Left ventricle myocardium inferior (tissue), 1 donor: ENCODE results near the gene MINPP1. TPM values are rescaled to one million over a fixed set of nuclear protein-coding genes. Genes with fewer than 3 reads are reported as not detected.

ENCODE experiments used
- DNase-seq: peaks from one replicate; pipeline ENCODE4 v3.0.0-alpha.2; 2020
- H3K27ac ChIP-seq: fragments of 200-600 bp; replicated peaks from 2 replicates; pipeline ENCODE4 v1.8.0; 2021
- H3K27me3 ChIP-seq: fragments of 200-600 bp; 2 replicates; pipeline ENCODE4 v1.8.0; 2021; ENCODE audit warnings: low read depth
- H3K36me3 ChIP-seq: fragments of 200-600 bp; 2 replicates; pipeline ENCODE4 v1.8.0; 2021
- H3K4me1 ChIP-seq: fragments of 200-600 bp; 2 replicates; pipeline ENCODE4 v1.8.0; 2021
- H3K4me3 ChIP-seq: fragments of 200-600 bp; 2 replicates; pipeline ENCODE4 v1.8.0; 2021; ENCODE audit warnings: mild to moderate bottlenecking, moderate library complexity
- H3K9me3 ChIP-seq: fragments of 200-600 bp; replicated peaks from 2 replicates; pipeline ENCODE4 v1.8.0; 2021
- intact Hi-C: fragments of 100-400 bp; cut with micrococcal nuclease; formaldehyde crosslinking; loops from one replicate; pipeline ENCODE4 v1.11.0; 2022
- total RNA-seq: library from RNA; stranded (reverse); fragmentation: NEBNext Ultra II Directional; extraction: Animal tissue kit (Norgen Biotek cat#: 25700); gene quantifications from one replicate; pipeline ENCODE4 v1.2.1, GENCODE V29; 2021
- TF ChIP-seq, protein P1 (sequence below): fragments of 200-600 bp; IDR thresholded peaks from 2 replicates; pipeline ENCODE4 v1.8.0; 2021; ENCODE audit warnings: antibody characterized with exemption, mild to moderate bottlenecking, borderline replicate concordance
- donor health status: DM: no; HTN: yes; CAD: no; lungs with severe emphysema.

Gene MINPP1
- total RNA-seq, 1 donor from 2014 or later: 5.4 TPM

DNA sequence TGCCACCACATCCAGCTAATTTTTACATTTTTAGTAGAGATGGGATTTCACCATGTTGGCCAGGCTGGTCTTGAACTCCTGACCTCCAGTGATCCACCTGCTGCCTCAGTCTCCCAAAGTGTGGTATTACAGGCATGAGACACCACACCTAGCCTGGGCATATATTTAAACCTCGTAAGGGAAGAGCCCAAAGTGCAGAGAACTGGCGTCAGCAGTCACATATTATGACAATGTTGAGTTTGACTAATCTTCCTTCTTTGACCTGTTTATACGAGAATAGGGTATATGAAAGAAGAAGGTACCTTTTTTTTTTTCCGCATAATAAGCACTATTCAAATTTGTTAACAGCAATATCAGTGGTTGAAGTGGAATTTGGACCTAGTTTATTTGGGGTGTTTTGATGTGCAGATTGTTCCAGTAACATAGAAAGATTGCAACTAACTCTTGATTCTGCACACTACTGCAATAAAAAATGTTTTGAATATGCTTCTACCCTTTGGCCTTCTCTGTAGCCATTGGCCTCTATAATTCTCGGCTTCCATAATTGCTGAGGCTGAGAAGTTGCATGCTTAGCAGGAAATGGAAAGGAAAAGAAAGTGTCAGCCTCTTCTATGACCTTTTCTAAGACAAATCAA is 55.9 kb downstream of the MINPP1 start:
- H3K4me3 ChIP-seq: no peak overlapping the region
- TF ChIP-seq, protein P1, sequence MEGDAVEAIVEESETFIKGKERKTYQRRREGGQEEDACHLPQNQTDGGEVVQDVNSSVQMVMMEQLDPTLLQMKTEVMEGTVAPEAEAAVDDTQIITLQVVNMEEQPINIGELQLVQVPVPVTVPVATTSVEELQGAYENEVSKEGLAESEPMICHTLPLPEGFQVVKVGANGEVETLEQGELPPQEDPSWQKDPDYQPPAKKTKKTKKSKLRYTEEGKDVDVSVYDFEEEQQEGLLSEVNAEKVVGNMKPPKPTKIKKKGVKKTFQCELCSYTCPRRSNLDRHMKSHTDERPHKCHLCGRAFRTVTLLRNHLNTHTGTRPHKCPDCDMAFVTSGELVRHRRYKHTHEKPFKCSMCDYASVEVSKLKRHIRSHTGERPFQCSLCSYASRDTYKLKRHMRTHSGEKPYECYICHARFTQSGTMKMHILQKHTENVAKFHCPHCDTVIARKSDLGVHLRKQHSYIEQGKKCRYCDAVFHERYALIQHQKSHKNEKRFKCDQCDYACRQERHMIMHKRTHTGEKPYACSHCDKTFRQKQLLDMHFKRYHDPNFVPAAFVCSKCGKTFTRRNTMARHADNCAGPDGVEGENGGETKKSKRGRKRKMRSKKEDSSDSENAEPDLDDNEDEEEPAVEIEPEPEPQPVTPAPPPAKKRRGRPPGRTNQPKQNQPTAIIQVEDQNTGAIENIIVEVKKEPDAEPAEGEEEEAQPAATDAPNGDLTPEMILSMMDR: no peak
- intact Hi-C loops: no loop called here

GRCh38 chr10:87562750-87563149 is 58.1 kb downstream of the MINPP1 start:
- intact Hi-C loops: no loop called here
- H3K9me3 ChIP-seq: peaks cover 41% of the 10 kb centered on the region
- H3K4me3 ChIP-seq: no peak overlapping the region
- no peak for DNase-seq
- H3K4me1 ChIP-seq: no peaks in the 10 kb centered on the region
- no peak overlapping the region for H3K27ac ChIP-seq
- H3K36me3 ChIP-seq: no peaks in the 10 kb centered on the region
- TF ChIP-seq, protein P1: no peak
- H3K27me3 ChIP-seq: peaks cover 5% of the 10 kb centered on the region

More for the DNA sequence above, 55.9 kb downstream of the MINPP1 start:
- Histone ChIP-seq H3K36me3 (no peaks in the 10 kb centered on the region), H3K4me1 (no peaks in the 10 kb centered on the region), H3K27ac (no peak overlapping the region), H3K27me3 (no peaks in the 10 kb centered on the region), H3K9me3 (peaks cover 20% of the 10 kb centered on the region)
- no peak for DNase-seq

GRCh38 chr10:87565010-87565409 is 60.3 kb downstream of the MINPP1 start:
- H3K4me3 ChIP-seq: no peak overlapping the region

DNA sequence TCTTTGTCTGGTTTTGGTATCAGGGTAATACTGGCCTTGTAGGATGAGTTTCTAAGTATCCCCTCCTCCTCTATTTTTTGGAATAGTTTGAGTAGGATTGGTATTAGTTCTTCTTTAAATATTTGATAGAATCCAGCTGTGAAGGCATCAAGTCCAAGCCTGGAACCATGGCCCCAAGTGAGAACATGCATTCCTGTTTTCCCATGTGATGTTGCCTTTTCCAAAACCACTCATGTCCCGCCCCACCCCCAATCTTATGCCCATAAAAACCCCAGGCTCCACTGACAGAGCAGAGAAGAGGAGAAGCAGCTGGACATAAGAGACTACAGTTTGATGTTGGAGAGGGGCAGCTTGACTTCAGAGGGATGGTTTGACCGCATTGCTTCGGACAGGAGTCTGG is 71.2 kb downstream of the MINPP1 start:
- intact Hi-C loops: no loop called here
- H3K27me3 ChIP-seq: peaks cover 17% of the 10 kb centered on the region
- TF ChIP-seq, protein P1: no peak
- no peak overlapping the region for H3K27ac ChIP-seq
- no peak for DNase-seq
- H3K4me3 ChIP-seq: no peak overlapping the region
- H3K9me3 ChIP-seq: peaks cover 15% of the 10 kb centered on the region
- no peaks in the 10 kb centered on the region for H3K4me1 ChIP-seq
- H3K36me3 ChIP-seq: no peaks in the 10 kb centered on the region

More at GRCh38 chr10:87565010-87565409, 60.3 kb downstream of the MINPP1 start:
- Histone ChIP-seq H3K9me3 (peaks cover 41% of the 10 kb centered on the region), H3K27ac (no peak overlapping the region), H3K36me3 (no peaks in the 10 kb centered on the region), H3K27me3 (peaks cover 14% of the 10 kb centered on the region), H3K4me1 (no peaks in the 10 kb centered on the region)
- intact Hi-C loops: no loop called here
- TF ChIP-seq, protein P1: no peak
- DNase-seq: no peak

- Histone ChIP-seq H3K4me3 (no peak overlapping the region), H3K9me3 (no peaks in the 10 kb centered on the region), H3K27ac (no peak overlapping the region), H3K27me3 (peaks cover 17% of the 10 kb centered on the region), H3K36me3 (no peaks in the 10 kb centered on the region), H3K4me1 (no peaks in the 10 kb centered on the region)
- TF ChIP-seq, protein P1: no peak
- no peak for DNase-seq
- intact Hi-C loops: no loop called here
Observed at GRCh38 chr10:87578160-87578841, 73.6 kb downstream of the MINPP1 start.
